ENCODE results near the gene OR4D10.

DNA sequence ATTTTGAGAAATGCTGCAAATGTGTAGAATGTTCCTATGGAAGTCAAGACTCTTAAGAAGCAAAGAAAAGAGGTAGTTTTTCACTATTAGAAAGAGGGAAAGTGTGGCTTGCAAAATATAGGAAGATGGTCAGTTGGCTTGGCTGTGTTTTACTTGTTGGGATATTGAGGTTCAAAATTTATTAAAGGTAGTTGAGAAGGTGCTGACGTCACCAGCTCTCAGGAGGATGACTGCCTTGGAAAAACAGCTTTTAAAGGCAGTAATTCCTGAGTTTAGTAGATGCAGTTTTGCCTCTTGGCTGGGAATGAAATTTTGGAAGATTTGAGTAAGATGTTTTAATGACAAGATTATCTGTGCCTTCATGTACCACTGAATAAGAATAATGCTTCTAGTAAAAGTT, 38.6 kb downstream of the OR4D10 start:
- TF ChIP-seq POLR2AphosphoS5 (IDR thresholded peaks at IDR 0.05) (no peak), POLR2A (IDR thresholded peaks at IDR 0.05) (no peak)
- TF ChIP-seq, protein P1, sequence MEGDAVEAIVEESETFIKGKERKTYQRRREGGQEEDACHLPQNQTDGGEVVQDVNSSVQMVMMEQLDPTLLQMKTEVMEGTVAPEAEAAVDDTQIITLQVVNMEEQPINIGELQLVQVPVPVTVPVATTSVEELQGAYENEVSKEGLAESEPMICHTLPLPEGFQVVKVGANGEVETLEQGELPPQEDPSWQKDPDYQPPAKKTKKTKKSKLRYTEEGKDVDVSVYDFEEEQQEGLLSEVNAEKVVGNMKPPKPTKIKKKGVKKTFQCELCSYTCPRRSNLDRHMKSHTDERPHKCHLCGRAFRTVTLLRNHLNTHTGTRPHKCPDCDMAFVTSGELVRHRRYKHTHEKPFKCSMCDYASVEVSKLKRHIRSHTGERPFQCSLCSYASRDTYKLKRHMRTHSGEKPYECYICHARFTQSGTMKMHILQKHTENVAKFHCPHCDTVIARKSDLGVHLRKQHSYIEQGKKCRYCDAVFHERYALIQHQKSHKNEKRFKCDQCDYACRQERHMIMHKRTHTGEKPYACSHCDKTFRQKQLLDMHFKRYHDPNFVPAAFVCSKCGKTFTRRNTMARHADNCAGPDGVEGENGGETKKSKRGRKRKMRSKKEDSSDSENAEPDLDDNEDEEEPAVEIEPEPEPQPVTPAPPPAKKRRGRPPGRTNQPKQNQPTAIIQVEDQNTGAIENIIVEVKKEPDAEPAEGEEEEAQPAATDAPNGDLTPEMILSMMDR (IDR thresholded peaks at IDR 0.05 in 8 of 11, conservative IDR thresholded peaks at IDR 0.05 in 3 of 11) = no peak
